GM12878 (cell line): ENCODE data around the gene PDK1. TPM values are rescaled to one million over a fixed set of nuclear protein-coding genes. Genes with fewer than 3 reads are reported as not detected.

ENCODE experiments used
- ATAC-seq: fragments of 200-7000 bp; cut with Tn5 transposase; 3 replicates; pipeline ENCODE4 v1.9.1; 2020; ENCODE audit warnings: mild to moderate bottlenecking, moderate library complexity
- BruUV-seq: library from RNA; stranded (reverse); fragments of 400-500 nt; replicated peaks from 2 replicates; lab custom pipeline; 2021; lab: Mats Ljungman, UMichigan
- CTCF ChIA-PET: fragments of 300-600 bp; sonication (Branson Sonifier 250); formaldehyde crosslinking; extraction: SDS; loops from one replicate; lab custom pipeline; 2021; ENCODE audit warnings: inconsistent platforms; lab: Yijun Ruan, JAX
- POLR2A ChIA-PET: fragments of 350-600 bp; formaldehyde crosslinking; extraction: SDS; loops from one replicate; lab custom pipeline; 2021; ENCODE audit warnings: inconsistent platforms; lab: Charles Lee
- RAD21 ChIA-PET: fragments of 300-600 bp; sonication (Branson Sonifier 250); formaldehyde crosslinking; loops from one replicate; lab custom pipeline; 2023; ENCODE audit warnings: antibody characterized with exemption; ENCODE audit not compliant: unreplicated experiment; lab: Charles Lee
- SMC1A ChIA-PET: fragments of 300-600 bp; sonication (Branson Sonifier 250); formaldehyde crosslinking; loops from one replicate; lab custom pipeline; 2023; ENCODE audit not compliant: unreplicated experiment, uncharacterized antibody; lab: Charles Lee
- DNase-seq: peaks from one replicate; pipeline ENCODE4 v3.0.0-alpha.2; 2011; ENCODE audit warnings: low read depth, low spot score
- FAIRE-seq: peaks from 3 replicates; lab custom pipeline; 2011; peaks lifted over from hg19 to GRCh38; lab: Jason Lieb, UNC
- H2AFZ ChIP-seq: 2 replicates; pipeline ENCODE4 v1.6.0; 2011; ENCODE audit warnings: low read depth, low read length, control low read depth; ENCODE audit not compliant: control insufficient read depth
- H3K27ac ChIP-seq: 2 replicates; pipeline ENCODE4 v1.5.1; 2011; ENCODE audit warnings: control low read depth; ENCODE audit not compliant: control insufficient read depth, insufficient read depth
- H3K27me3 ChIP-seq, 2 experiments: replicated peaks in 1 of 2; 2 replicates each; pipeline versions ENCODE4 v1.6.0 to v1.6.1; 2011; ENCODE audit warnings: low read length in 1 of 2; ENCODE audit not compliant: control insufficient read depth in 2 of 2, insufficient read depth in 2 of 2
- H3K36me3 ChIP-seq, 2 experiments: 2 replicates each; pipeline ENCODE4 v1.5.1; 2011; ENCODE audit warnings: low read length in 1 of 2; ENCODE audit not compliant: control insufficient read depth in 2 of 2, insufficient read depth in 2 of 2
- H3K4me1 ChIP-seq: 2 replicates; pipeline ENCODE4 v1.6.1; 2011; ENCODE audit warnings: mild to moderate bottlenecking, low read length, moderate library complexity, mixed read lengths; ENCODE audit not compliant: control insufficient read depth, insufficient read depth
- H3K4me2 ChIP-seq: 2 replicates; pipeline ENCODE4 v1.6.0; 2011; ENCODE audit warnings: control low read depth; ENCODE audit not compliant: control insufficient read depth, insufficient read depth
- H3K4me3 ChIP-seq: fragments of 200-600 bp; sonication (generic); 2 replicates; pipeline ENCODE4 v1.5.1; 2016
- H3K79me2 ChIP-seq: 2 replicates; pipeline ENCODE4 v1.6.0; 2011; ENCODE audit warnings: low read length; ENCODE audit not compliant: control insufficient read depth, insufficient read depth
- H3K9ac ChIP-seq: 2 replicates; pipeline ENCODE4 v1.8.0; 2011; ENCODE audit warnings: low read length, control low read depth, mixed read lengths; ENCODE audit not compliant: control insufficient read depth, insufficient read depth
- H3K9me3 ChIP-seq: replicated peaks from 3 replicates; pipeline ENCODE4 v1.5.1; 2011; ENCODE audit warnings: mild to moderate bottlenecking, low read length; ENCODE audit not compliant: control insufficient read depth, insufficient read depth
- H4K20me1 ChIP-seq: 2 replicates; pipeline ENCODE4 v1.6.0; 2011; ENCODE audit not compliant: control insufficient read depth, insufficient read depth
- EZH2 ChIP-seq: IDR thresholded peaks from 2 replicates; pipeline ENCODE4 v1.6.1; 2012; ENCODE audit warnings: low read depth, mild to moderate bottlenecking, control low read depth, inconsistent platforms, low read length, borderline replicate concordance; ENCODE audit not compliant: control insufficient read depth
- KLF5 ChIP-seq: fragments of 450-650 bp; IDR thresholded peaks from 2 replicates; pipeline ENCODE4 v1.6.1; 2014; ENCODE audit warnings: mild to moderate bottlenecking; ENCODE audit not compliant: partially characterized antibody
- RB1 ChIP-seq: fragments of 450-650 bp; formaldehyde crosslinking; IDR thresholded peaks from 2 replicates; pipeline ENCODE4 v1.6.1; 2017; ENCODE audit warnings: mild to moderate bottlenecking, borderline replicate concordance
- REST ChIP-seq: IDR thresholded peaks from 2 replicates; pipeline ENCODE4 v1.6.1; 2012; ENCODE audit warnings: mild to moderate bottlenecking, low read depth, low read length
- SREBF2 ChIP-seq: IDR thresholded peaks from 2 replicates; pipeline ENCODE4 v1.6.1; 2012; ENCODE audit warnings: mild to moderate bottlenecking, low read length
- SRF ChIP-seq, 2 experiments: IDR thresholded peaks; 2 replicates each; pipeline ENCODE4 v1.6.1; 2011; ENCODE audit warnings: low read depth in 2 of 2, low read length in 2 of 2, mild to moderate bottlenecking in 1 of 2, moderate library complexity in 1 of 2
- WGBS: methylation state at CpG from one replicate; pipeline ENCODE4 v1.1.6; 2016; ENCODE audit warnings: low lambda C conversion rate; ENCODE audit not compliant: insufficient replicate concordance, insufficient coverage; ENCODE audit errors: missing lambda C conversion rate; 5-methylcytosine and 5-hydroxymethylcytosine counted together
- in situ Hi-C: fragments of 300-500 bp; cut with MboI; formaldehyde crosslinking; loops from 9 replicates; pipeline ENCODE4 v1.14.3; 2018; ENCODE audit warnings: mixed read lengths
- intact Hi-C: fragments of 100-400 bp; cut with micrococcal nuclease; formaldehyde crosslinking; loops from one replicate; pipeline ENCODE4 v1.14.2; 2022; ENCODE audit not compliant: unreplicated experiment
- polyA plus RNA-seq, 11 experiments: library from polyadenylated mRNA; depleted of rRNA in 4 of 11; unstranded in 6 of 11; stranded (reverse) in 5 of 11; fragments of >200 nt; fragmentation: Nextera tagmentation in 4 of 11; fragmentation: Illumina TruSeq in 1 of 11; extraction: Ambion mirVana in 4 of 11; extraction: Trizol in 1 of 11; gene quantifications; 1 replicate in 1 of 11; 2 replicates in 10 of 11; pipeline versions ENCODE4 v1.2.1 to v1.2.3, GENCODE V29; 2011 to 2016; ENCODE audit warnings: inconsistent platforms in 2 of 11, missing spikeins in 2 of 11, low read depth in 1 of 11
- total RNA-seq, 4 experiments: library from RNA; depleted of rRNA in 3 of 4; stranded (reverse); fragments of >200 nt in 3 of 4; fragmentation: Illumina TruSeq in 1 of 4; extraction: Trizol in 1 of 4; gene quantifications; 2 replicates each; pipeline versions ENCODE4 v1.2.1 to v1.2.3, GENCODE V29; 2013 to 2021

Gene PDK1
- total and polyA plus RNA-seq, 10 of the 15 experiments (the other 5 are each of a cell fraction or from before 2014, with no cell fraction given), result 5.3 to 128 (median 17.1) TPM

- RAD21 ChIA-PET, result no interaction called here
- POLR2A ChIA-PET, result interaction anchor here (0.7 kb wide), 1 partner anchor 225 kb away, joined by 3 read pairs; no protein-coding TSS in a partner anchor
- in situ Hi-C loops, result no loop called here
- H3K4me1 ChIP-seq, result peaks cover 4% of the 10 kb centered on the region
- SMC1A ChIA-PET, result no interaction called here
- intact Hi-C loops, result no loop called here
- no peaks in the 10 kb centered on the region for H4K20me1 ChIP-seq
- no peak overlapping the region for H3K9ac ChIP-seq
- no peak overlapping the region for H3K4me2 ChIP-seq
- FAIRE-seq, result no peak
- H3K79me2 ChIP-seq, result peaks cover 7% of the 10 kb centered on the region
- H3K4me3 ChIP-seq, result no peak overlapping the region
- H3K27me3 ChIP-seq, result no peaks in the 10 kb centered on the region
- H3K36me3 ChIP-seq, result peaks cover 2 to 44% of the 10 kb centered on the region in 2 experiments
- ATAC-seq, result no peak
- TF ChIP-seq SREBF2, result no peak
- TF ChIP-seq EZH2, result no peak
- no peak for TF ChIP-seq SRF (IDR thresholded peaks at IDR 0.05; ENCODE audit: low read depth in 2 of 2, low read length in 2 of 2)
- TF ChIP-seq KLF5, result no peak
- TF ChIP-seq REST, result no peak
- no peak for TF ChIP-seq RB1
- peaks cover 10% of the 10 kb centered on the region for H3K9me3 ChIP-seq
- no peak overlapping the region for H2AFZ ChIP-seq
- 92% methylated on average over 1 of the region's 1 CpG for WGBS
- no TSS peak for BruUV-seq
- CTCF ChIA-PET, result no interaction called here
- H3K27ac ChIP-seq, result no peak overlapping the region
- no peak for DNase-seq
Measured at GRCh38 chr2:172582656-172583055, 26.8 kb downstream of the PDK1 start.
